ENCODE data around the gene ELOA2. TPM values are rescaled to one million over a fixed set of nuclear protein-coding genes. Genes with fewer than 3 reads are reported as not detected.
"Not testable (repeated sequence)": the region's sequence is repeated elsewhere in the genome, so short reads cannot be mapped to it uniquely, and the experiment has no call there.

The ELOA2 gene
- total RNA-seq, 1 donor from 2014 or later = not detected

DNA sequence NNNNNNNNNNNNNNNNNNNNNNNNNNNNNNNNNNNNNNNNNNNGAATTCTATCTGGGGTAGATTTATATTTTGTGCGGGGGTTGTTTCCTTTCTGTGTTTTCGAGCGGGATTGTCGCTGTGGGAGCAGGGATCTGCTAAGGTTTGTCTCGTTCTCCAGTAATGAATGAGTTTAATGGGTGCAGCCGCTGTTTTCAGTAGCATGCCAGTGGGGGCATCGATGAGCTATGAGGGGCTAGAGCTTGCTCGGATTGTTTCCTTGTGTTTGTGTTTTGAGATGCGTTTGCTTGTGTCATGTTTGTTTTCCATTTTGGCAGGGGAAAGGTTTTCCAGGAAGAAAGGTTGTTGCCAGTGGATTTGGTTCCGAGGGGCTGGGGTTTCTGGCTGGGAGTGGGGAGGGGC is 15.6 kb downstream of the ELOA2 start:
- ATAC-seq = not testable (repeated sequence)

Other genes with a start within 250 kb of the ELOA2 start
- 17.8 TPM for gene PIAS2, start 118.1 kb downstream of the ELOA2 start, total RNA-seq
- 1.1 TPM for gene KATNAL2, start 118.0 kb downstream of the ELOA2 start, total RNA-seq
- gene HDHD2, start 114.9 kb upstream of the ELOA2 start, total RNA-seq = 28.5 TPM
- gene IER3IP1, start 140.7 kb upstream of the ELOA2 start, total RNA-seq = 7.1 TPM
- gene SKOR2, start 216.0 kb upstream of the ELOA2 start, total RNA-seq = not detected